ENCODE results near the gene CCL20. TPM values are rescaled to one million over a fixed set of nuclear protein-coding genes. Genes with fewer than 3 reads are reported as not detected.

CCL20 gene
- total RNA-seq, 1 experiment from 2014 or later, result not detected

GRCh38 chr2:227828477-227828912 lies 14.9 kb downstream of the CCL20 start:
- Mint-ChIP-seq H3K4me1 (no peaks in the 10 kb centered on the region; the same call in 1 of the 2 replicates), H3K36me3 (no peaks in the 10 kb centered on the region), H3K27me3 (ENCODE audit: low read depth) (no peaks in the 10 kb centered on the region), H3K27ac (no peak overlapping the region), H3K9me3 (no peaks in the 10 kb centered on the region), H3K4me3 (no peak overlapping the region)
- TF ChIP-seq NR3C1 (CRISPR knock-in tag; conservative IDR thresholded peaks at IDR 0.05; ENCODE audit: low read depth), result no peak
- TF ChIP-seq, protein P1, sequence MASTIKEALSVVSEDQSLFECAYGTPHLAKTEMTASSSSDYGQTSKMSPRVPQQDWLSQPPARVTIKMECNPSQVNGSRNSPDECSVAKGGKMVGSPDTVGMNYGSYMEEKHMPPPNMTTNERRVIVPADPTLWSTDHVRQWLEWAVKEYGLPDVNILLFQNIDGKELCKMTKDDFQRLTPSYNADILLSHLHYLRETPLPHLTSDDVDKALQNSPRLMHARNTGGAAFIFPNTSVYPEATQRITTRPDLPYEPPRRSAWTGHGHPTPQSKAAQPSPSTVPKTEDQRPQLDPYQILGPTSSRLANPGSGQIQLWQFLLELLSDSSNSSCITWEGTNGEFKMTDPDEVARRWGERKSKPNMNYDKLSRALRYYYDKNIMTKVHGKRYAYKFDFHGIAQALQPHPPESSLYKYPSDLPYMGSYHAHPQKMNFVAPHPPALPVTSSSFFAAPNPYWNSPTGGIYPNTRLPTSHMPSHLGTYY (CRISPR knock-in tag; IDR thresholded peaks at IDR 0.05), result no peak
- TF ChIP-seq, protein P2, sequence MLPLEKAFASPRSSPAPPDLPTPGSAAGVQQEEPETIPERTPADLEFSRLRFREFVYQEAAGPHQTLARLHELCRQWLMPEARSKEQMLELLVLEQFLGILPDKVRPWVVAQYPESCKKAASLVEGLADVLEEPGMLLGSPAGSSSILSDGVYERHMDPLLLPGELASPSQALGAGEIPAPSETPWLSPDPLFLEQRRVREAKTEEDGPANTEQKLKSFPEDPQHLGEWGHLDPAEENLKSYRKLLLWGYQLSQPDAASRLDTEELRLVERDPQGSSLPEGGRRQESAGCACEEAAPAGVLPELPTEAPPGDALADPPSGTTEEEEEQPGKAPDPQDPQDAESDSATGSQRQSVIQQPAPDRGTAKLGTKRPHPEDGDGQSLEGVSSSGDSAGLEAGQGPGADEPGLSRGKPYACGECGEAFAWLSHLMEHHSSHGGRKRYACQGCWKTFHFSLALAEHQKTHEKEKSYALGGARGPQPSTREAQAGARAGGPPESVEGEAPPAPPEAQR (CRISPR knock-in tag; IDR thresholded peaks at IDR 0.05), result no peak
- TF ChIP-seq RELA (CRISPR knock-in tag; IDR thresholded peaks at IDR 0.05; ENCODE audit: borderline replicate concordance), result no peak
- TF ChIP-seq ELF4 (CRISPR knock-in tag; IDR thresholded peaks at IDR 0.05; ENCODE audit: low read depth), result no peak
- TF ChIP-seq, protein P3, sequence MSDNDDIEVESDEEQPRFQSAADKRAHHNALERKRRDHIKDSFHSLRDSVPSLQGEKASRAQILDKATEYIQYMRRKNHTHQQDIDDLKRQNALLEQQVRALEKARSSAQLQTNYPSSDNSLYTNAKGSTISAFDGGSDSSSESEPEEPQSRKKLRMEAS (CRISPR knock-in tag; IDR thresholded peaks at IDR 0.05), result no peak
- no peak for TF ChIP-seq ZNF219 (CRISPR knock-in tag; IDR thresholded peaks at IDR 0.05; ENCODE audit: borderline replicate concordance)
- TF ChIP-seq, protein P4, sequence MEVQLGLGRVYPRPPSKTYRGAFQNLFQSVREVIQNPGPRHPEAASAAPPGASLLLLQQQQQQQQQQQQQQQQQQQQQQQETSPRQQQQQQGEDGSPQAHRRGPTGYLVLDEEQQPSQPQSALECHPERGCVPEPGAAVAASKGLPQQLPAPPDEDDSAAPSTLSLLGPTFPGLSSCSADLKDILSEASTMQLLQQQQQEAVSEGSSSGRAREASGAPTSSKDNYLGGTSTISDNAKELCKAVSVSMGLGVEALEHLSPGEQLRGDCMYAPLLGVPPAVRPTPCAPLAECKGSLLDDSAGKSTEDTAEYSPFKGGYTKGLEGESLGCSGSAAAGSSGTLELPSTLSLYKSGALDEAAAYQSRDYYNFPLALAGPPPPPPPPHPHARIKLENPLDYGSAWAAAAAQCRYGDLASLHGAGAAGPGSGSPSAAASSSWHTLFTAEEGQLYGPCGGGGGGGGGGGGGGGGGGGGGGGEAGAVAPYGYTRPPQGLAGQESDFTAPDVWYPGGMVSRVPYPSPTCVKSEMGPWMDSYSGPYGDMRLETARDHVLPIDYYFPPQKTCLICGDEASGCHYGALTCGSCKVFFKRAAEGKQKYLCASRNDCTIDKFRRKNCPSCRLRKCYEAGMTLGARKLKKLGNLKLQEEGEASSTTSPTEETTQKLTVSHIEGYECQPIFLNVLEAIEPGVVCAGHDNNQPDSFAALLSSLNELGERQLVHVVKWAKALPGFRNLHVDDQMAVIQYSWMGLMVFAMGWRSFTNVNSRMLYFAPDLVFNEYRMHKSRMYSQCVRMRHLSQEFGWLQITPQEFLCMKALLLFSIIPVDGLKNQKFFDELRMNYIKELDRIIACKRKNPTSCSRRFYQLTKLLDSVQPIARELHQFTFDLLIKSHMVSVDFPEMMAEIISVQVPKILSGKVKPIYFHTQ (CRISPR knock-in tag; IDR thresholded peaks at IDR 0.05), result no peak
- TF ChIP-seq NFATC4 (CRISPR knock-in tag; IDR thresholded peaks at IDR 0.05), result no peak
- TF ChIP-seq FOXP1 (CRISPR knock-in tag; IDR thresholded peaks at IDR 0.05; ENCODE audit: borderline replicate concordance), result no peak
- no peak for TF ChIP-seq OVOL2 (CRISPR knock-in tag; IDR thresholded peaks at IDR 0.05; ENCODE audit: borderline replicate concordance)
- TF ChIP-seq, protein P5, sequence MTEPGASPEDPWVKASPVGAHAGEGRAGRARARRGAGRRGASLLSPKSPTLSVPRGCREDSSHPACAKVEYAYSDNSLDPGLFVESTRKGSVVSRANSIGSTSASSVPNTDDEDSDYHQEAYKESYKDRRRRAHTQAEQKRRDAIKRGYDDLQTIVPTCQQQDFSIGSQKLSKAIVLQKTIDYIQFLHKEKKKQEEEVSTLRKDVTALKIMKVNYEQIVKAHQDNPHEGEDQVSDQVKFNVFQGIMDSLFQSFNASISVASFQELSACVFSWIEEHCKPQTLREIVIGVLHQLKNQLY (CRISPR knock-in tag; IDR thresholded peaks at IDR 0.05), result no peak
- TF ChIP-seq, protein P6, sequence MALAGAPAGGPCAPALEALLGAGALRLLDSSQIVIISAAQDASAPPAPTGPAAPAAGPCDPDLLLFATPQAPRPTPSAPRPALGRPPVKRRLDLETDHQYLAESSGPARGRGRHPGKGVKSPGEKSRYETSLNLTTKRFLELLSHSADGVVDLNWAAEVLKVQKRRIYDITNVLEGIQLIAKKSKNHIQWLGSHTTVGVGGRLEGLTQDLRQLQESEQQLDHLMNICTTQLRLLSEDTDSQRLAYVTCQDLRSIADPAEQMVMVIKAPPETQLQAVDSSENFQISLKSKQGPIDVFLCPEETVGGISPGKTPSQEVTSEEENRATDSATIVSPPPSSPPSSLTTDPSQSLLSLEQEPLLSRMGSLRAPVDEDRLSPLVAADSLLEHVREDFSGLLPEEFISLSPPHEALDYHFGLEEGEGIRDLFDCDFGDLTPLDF (CRISPR knock-in tag; IDR thresholded peaks at IDR 0.05), result no peak
- TF ChIP-seq ZNF671 (CRISPR knock-in tag; IDR thresholded peaks at IDR 0.05), result no peak
- TF ChIP-seq, protein P7, sequence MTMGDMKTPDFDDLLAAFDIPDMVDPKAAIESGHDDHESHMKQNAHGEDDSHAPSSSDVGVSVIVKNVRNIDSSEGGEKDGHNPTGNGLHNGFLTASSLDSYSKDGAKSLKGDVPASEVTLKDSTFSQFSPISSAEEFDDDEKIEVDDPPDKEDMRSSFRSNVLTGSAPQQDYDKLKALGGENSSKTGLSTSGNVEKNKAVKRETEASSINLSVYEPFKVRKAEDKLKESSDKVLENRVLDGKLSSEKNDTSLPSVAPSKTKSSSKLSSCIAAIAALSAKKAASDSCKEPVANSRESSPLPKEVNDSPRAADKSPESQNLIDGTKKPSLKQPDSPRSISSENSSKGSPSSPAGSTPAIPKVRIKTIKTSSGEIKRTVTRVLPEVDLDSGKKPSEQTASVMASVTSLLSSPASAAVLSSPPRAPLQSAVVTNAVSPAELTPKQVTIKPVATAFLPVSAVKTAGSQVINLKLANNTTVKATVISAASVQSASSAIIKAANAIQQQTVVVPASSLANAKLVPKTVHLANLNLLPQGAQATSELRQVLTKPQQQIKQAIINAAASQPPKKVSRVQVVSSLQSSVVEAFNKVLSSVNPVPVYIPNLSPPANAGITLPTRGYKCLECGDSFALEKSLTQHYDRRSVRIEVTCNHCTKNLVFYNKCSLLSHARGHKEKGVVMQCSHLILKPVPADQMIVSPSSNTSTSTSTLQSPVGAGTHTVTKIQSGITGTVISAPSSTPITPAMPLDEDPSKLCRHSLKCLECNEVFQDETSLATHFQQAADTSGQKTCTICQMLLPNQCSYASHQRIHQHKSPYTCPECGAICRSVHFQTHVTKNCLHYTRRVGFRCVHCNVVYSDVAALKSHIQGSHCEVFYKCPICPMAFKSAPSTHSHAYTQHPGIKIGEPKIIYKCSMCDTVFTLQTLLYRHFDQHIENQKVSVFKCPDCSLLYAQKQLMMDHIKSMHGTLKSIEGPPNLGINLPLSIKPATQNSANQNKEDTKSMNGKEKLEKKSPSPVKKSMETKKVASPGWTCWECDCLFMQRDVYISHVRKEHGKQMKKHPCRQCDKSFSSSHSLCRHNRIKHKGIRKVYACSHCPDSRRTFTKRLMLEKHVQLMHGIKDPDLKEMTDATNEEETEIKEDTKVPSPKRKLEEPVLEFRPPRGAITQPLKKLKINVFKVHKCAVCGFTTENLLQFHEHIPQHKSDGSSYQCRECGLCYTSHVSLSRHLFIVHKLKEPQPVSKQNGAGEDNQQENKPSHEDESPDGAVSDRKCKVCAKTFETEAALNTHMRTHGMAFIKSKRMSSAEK (CRISPR knock-in tag; IDR thresholded peaks at IDR 0.05; ENCODE audit: borderline replicate concordance), result no peak
- TF ChIP-seq TEAD4 (CRISPR knock-in tag; IDR thresholded peaks at IDR 0.05), result no peak
- TF ChIP-seq SOX15 (CRISPR knock-in tag; IDR thresholded peaks at IDR 0.05), result no peak
- no peak for TF ChIP-seq ZNF396 (CRISPR knock-in tag; IDR thresholded peaks at IDR 0.05; ENCODE audit: borderline replicate concordance)
- TF ChIP-seq ZBTB43 (CRISPR knock-in tag; IDR thresholded peaks at IDR 0.05), result no peak
- no peak for TF ChIP-seq GRHL2 (CRISPR knock-in tag; IDR thresholded peaks at IDR 0.05; ENCODE audit: insufficient replicate concordance, severe bottlenecking)
- ATAC-seq (no peak), DNase-seq (ENCODE audit: low spot score) (no peak)
- ChIA-PET POLR2A (no interaction called here), CTCF (interaction anchor here (0.6 kb wide), 1 partner anchor 10 kb away, joined by 5 read pairs; no protein-coding TSS in a partner anchor)

Measured in WTC11 (cell line).